ENCODE results near the gene TSC22D1. TPM values are rescaled to one million over a fixed set of nuclear protein-coding genes. Genes with fewer than 3 reads are reported as not detected.

TSC22D1 gene
- total RNA-seq, 1 donor from 2014 or later, result 144 TPM

- DNase-seq, result no peak
Measured at GRCh38 chr13:44425041-44425814, 150.9 kb downstream of the TSC22D1 start.

- DNase-seq, result no peak
Measured at GRCh38 chr13:44423824-44424223, 152.3 kb downstream of the TSC22D1 start.

GRCh38 chr13:44422755-44423643, 153.1 kb downstream of the TSC22D1 start:
- no peak for DNase-seq

GRCh38 chr13:44421853-44422525, 154.1 kb downstream of the TSC22D1 start:
- no peak for DNase-seq

- DNase-seq, result no peak
Measured at GRCh38 chr13:44420376-44421220, 155.5 kb downstream of the TSC22D1 start.

- DNase-seq, result no peak
Measured at GRCh38 chr13:44417876-44418275, 158.3 kb downstream of the TSC22D1 start.

- DNase-seq, result no peak
Measured at GRCh38 chr13:44417446-44417845, 158.7 kb downstream of the TSC22D1 start.

GRCh38 chr13:44416744-44417143, 159.4 kb downstream of the TSC22D1 start:
- DNase-seq, result no peak

GRCh38 chr13:44416301-44416700, 159.8 kb downstream of the TSC22D1 start:
- no peak for DNase-seq

GRCh38 chr13:44415815-44416214, 160.3 kb downstream of the TSC22D1 start:
- no peak for DNase-seq

- no peak for DNase-seq
Measured at GRCh38 chr13:44414716-44415115, 161.4 kb downstream of the TSC22D1 start.

- DNase-seq, result no peak
Measured at GRCh38 chr13:44413095-44413494, 163.0 kb downstream of the TSC22D1 start.

GRCh38 chr13:44412346-44412935, 163.7 kb downstream of the TSC22D1 start:
- DNase-seq, result no peak

GRCh38 chr13:44411841-44412240, 164.3 kb downstream of the TSC22D1 start:
- DNase-seq, result no peak

GRCh38 chr13:44410328-44410859, 165.7 kb downstream of the TSC22D1 start:
- DNase-seq, result no peak

- no peak for DNase-seq
Measured at GRCh38 chr13:44409595-44409994, 166.5 kb downstream of the TSC22D1 start.

GRCh38 chr13:44407891-44408290, 168.2 kb downstream of the TSC22D1 start:
- no peak for DNase-seq

- DNase-seq, result no peak
Measured at GRCh38 chr13:44407379-44407778, 168.8 kb downstream of the TSC22D1 start.

GRCh38 chr13:44406617-44407016, 169.5 kb downstream of the TSC22D1 start:
- DNase-seq, result no peak

- no peak for DNase-seq
Measured at GRCh38 chr13:44404261-44405132, 171.6 kb downstream of the TSC22D1 start.
